NCI-H1694 (cell line): Measurements from ENCODE around the gene CDK5RAP2.
"Not testable (repeated sequence)": the region's sequence is repeated elsewhere in the genome, so short reads cannot be mapped to it uniquely, and the experiment has no call there.

Source experiments
- DNase-seq: peaks from one replicate; lab custom pipeline; 2025; lab: John Stamatoyannopoulos, UW

The CDK5RAP2 gene

GRCh38 chr9:120580051-120580896, at the start of gene CDK5RAP2:
Gene CDK5RAP2, minus strand, starts transcription at chr9:120580167. Its CDS starts 189 bp downstream, at chr9:120579978.
- peak; percentile 96 for DNase-seq

- DNase-seq, result not testable (repeated sequence)
These were observed 49.0 kb upstream of the CDK5RAP2 start for GRCh38 chr9:120628925-120629497.

GRCh38 chr9:120628207-120628924, 48.4 kb upstream of the CDK5RAP2 start:
- DNase-seq, result no peak

- no peak for DNase-seq
These were observed 47.1 kb upstream of the CDK5RAP2 start for GRCh38 chr9:120627073-120627472.

GRCh38 chr9:120626512-120626911, 46.5 kb upstream of the CDK5RAP2 start:
- no peak for DNase-seq

- no peak for DNase-seq
These were observed 45.3 kb upstream of the CDK5RAP2 start for GRCh38 chr9:120625222-120625621.

- no peak for DNase-seq
These were observed 42.8 kb upstream of the CDK5RAP2 start for GRCh38 chr9:120622790-120623189.

GRCh38 chr9:120621941-120622340, 42.0 kb upstream of the CDK5RAP2 start:
- no peak for DNase-seq

GRCh38 chr9:120619751-120620655, 40.0 kb upstream of the CDK5RAP2 start:
- DNase-seq, result peak; percentile 72

GRCh38 chr9:120616966-120617935, 37.3 kb upstream of the CDK5RAP2 start:
- DNase-seq, result no peak

- DNase-seq, result peak; percentile 2
These were observed 32.3 kb upstream of the CDK5RAP2 start for GRCh38 chr9:120612218-120612617.

GRCh38 chr9:120611690-120612068, 31.7 kb upstream of the CDK5RAP2 start:
- no peak for DNase-seq

- no peak for DNase-seq
These were observed 31.2 kb upstream of the CDK5RAP2 start for GRCh38 chr9:120610975-120611689.

- DNase-seq, result no peak
These were observed 29.7 kb upstream of the CDK5RAP2 start for GRCh38 chr9:120609636-120610035.

GRCh38 chr9:120608421-120608820, 28.5 kb upstream of the CDK5RAP2 start:
- no peak for DNase-seq

- DNase-seq, result no peak
These were observed 23.6 kb upstream of the CDK5RAP2 start for GRCh38 chr9:120603591-120603990.

GRCh38 chr9:120603010-120603409, 23.0 kb upstream of the CDK5RAP2 start:
- no peak for DNase-seq

GRCh38 chr9:120593955-120594277, 13.9 kb upstream of the CDK5RAP2 start:
- DNase-seq, result no peak

GRCh38 chr9:120593250-120593954, 13.4 kb upstream of the CDK5RAP2 start:
- no peak for DNase-seq
